ENCODE measurements around the gene ANAPC16.

Gene ANAPC16

GRCh38 chr10:72171175-72171630 lies 44.6 kb upstream of the ANAPC16 start:
- no peak overlapping the region for H2AFZ ChIP-seq
- H3K9me3 ChIP-seq (ENCODE audit: control insufficient read depth, low read length) = no peaks in the 10 kb centered on the region
- no peaks in the 10 kb centered on the region for H3K4me1 ChIP-seq
- H3K4me3 ChIP-seq (ENCODE audit: low read depth, low read length) = no peak overlapping the region
- H3K27me3 ChIP-seq (ENCODE audit: control insufficient read depth, insufficient read depth, low read length) = no peaks in the 10 kb centered on the region
- no peak for TF ChIP-seq CTCF (IDR thresholded peaks at IDR 0.05)
- no peaks in the 10 kb centered on the region for H3K36me3 ChIP-seq (ENCODE audit: control insufficient read depth, insufficient read depth, low read length)
- H3K4me2 ChIP-seq (ENCODE audit: low read length) = no peak overlapping the region
- no peaks in the 10 kb centered on the region for H3K79me2 ChIP-seq
- H3K27ac ChIP-seq = no peak overlapping the region
- no peak overlapping the region for H3K9ac ChIP-seq

GRCh38 chr10:72173262-72173618 lies 42.6 kb upstream of the ANAPC16 start:
- TF ChIP-seq CTCF (IDR thresholded peaks at IDR 0.05) = no peak
- no peak overlapping the region for H3K27ac ChIP-seq
- no peak overlapping the region for H3K4me2 ChIP-seq (ENCODE audit: low read length)
- no peaks in the 10 kb centered on the region for H3K36me3 ChIP-seq (ENCODE audit: control insufficient read depth, insufficient read depth, low read length)
- H2AFZ ChIP-seq = no peak overlapping the region
- H3K4me1 ChIP-seq = no peaks in the 10 kb centered on the region
- no peak overlapping the region for H3K4me3 ChIP-seq (ENCODE audit: low read depth, low read length)
- H3K79me2 ChIP-seq = no peaks in the 10 kb centered on the region
- no peak overlapping the region for H3K9ac ChIP-seq
- no peaks in the 10 kb centered on the region for H3K27me3 ChIP-seq (ENCODE audit: control insufficient read depth, insufficient read depth, low read length)
- no peaks in the 10 kb centered on the region for H3K9me3 ChIP-seq (ENCODE audit: control insufficient read depth, low read length)

GRCh38 chr10:72173619-72174296 lies 42.1 kb upstream of the ANAPC16 start:
- H3K36me3 ChIP-seq (ENCODE audit: control insufficient read depth, insufficient read depth, low read length) = no peaks in the 10 kb centered on the region
- no peaks in the 10 kb centered on the region for H3K4me1 ChIP-seq
- no peak overlapping the region for H3K9ac ChIP-seq
- no peaks in the 10 kb centered on the region for H3K79me2 ChIP-seq
- no peak overlapping the region for H2AFZ ChIP-seq
- no peak overlapping the region for H3K4me3 ChIP-seq (ENCODE audit: low read depth, low read length)
- no peak overlapping the region for H3K27ac ChIP-seq
- H3K4me2 ChIP-seq (ENCODE audit: low read length) = no peak overlapping the region
- no peak for TF ChIP-seq CTCF (IDR thresholded peaks at IDR 0.05)
- no peaks in the 10 kb centered on the region for H3K9me3 ChIP-seq (ENCODE audit: control insufficient read depth, low read length)
- no peaks in the 10 kb centered on the region for H3K27me3 ChIP-seq (ENCODE audit: control insufficient read depth, insufficient read depth, low read length)

- no peaks in the 10 kb centered on the region for H3K36me3 ChIP-seq (ENCODE audit: control insufficient read depth, insufficient read depth, low read length)
- no peak overlapping the region for H2AFZ ChIP-seq
- H3K4me2 ChIP-seq (ENCODE audit: low read length) = no peak overlapping the region
- no peaks in the 10 kb centered on the region for H3K4me1 ChIP-seq
- H3K9ac ChIP-seq = no peak overlapping the region
- no peaks in the 10 kb centered on the region for H3K79me2 ChIP-seq
- no peaks in the 10 kb centered on the region for H3K27me3 ChIP-seq (ENCODE audit: control insufficient read depth, insufficient read depth, low read length)
- H3K27ac ChIP-seq = no peak overlapping the region
- no peak overlapping the region for H3K4me3 ChIP-seq (ENCODE audit: low read depth, low read length)
- H3K9me3 ChIP-seq (ENCODE audit: control insufficient read depth, low read length) = no peaks in the 10 kb centered on the region
- TF ChIP-seq CTCF (IDR thresholded peaks at IDR 0.05) = no peak
Measured at GRCh38 chr10:72174297-72174662, 41.5 kb upstream of the ANAPC16 start.

GRCh38 chr10:72175149-72175548 lies 40.7 kb upstream of the ANAPC16 start:
- H3K9ac ChIP-seq = no peak overlapping the region
- H2AFZ ChIP-seq = no peak overlapping the region
- no peaks in the 10 kb centered on the region for H3K9me3 ChIP-seq (ENCODE audit: control insufficient read depth, low read length)
- H3K79me2 ChIP-seq = no peaks in the 10 kb centered on the region
- no peak overlapping the region for H3K4me3 ChIP-seq (ENCODE audit: low read depth, low read length)
- no peaks in the 10 kb centered on the region for H3K4me1 ChIP-seq
- no peak overlapping the region for H3K27ac ChIP-seq
- no peak for TF ChIP-seq CTCF (IDR thresholded peaks at IDR 0.05)
- H3K36me3 ChIP-seq (ENCODE audit: control insufficient read depth, insufficient read depth, low read length) = no peaks in the 10 kb centered on the region
- H3K27me3 ChIP-seq (ENCODE audit: control insufficient read depth, insufficient read depth, low read length) = no peaks in the 10 kb centered on the region
- no peak overlapping the region for H3K4me2 ChIP-seq (ENCODE audit: low read length)
